ENCODE results near the gene AVPR1B.

DNA sequence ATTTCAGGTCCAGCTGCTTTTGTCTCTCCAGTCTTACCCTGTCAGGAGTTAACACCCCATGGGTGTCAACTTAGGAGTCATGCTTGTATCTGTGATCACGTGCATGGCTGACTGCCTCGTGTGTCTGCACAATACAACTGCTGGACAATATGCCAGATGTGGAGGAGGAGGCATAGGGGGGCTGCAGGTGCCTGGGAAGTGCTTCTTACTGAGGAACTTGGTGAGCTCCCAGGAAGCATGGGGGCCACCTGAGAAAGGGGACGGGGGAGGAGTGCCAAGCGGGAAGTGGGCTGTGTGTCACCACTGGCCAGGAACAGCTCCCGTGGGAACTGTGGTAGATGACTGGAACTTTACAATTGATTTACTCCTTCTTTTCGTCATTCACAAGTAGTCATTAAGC, 54.7 kb downstream of the AVPR1B start:
- TF ChIP-seq CTCF (IDR thresholded peaks at IDR 0.05; ENCODE audit: extremely low read depth in 1 of 2, insufficient read depth in 1 of 2, low read depth in 1 of 2, low read length in 2 of 2) (no peak), POLR2AphosphoS5 (IDR thresholded peaks at IDR 0.05; ENCODE audit: insufficient read depth, low read depth, low read length) (no peak), MYC (IDR thresholded peaks at IDR 0.05; ENCODE audit: low read depth, low read length) (no peak), POLR2A (IDR thresholded peaks at IDR 0.05; ENCODE audit: low read depth, low read length) (no peak), GATA2 (IDR thresholded peaks at IDR 0.05; ENCODE audit: insufficient read depth, insufficient read length, low read depth, low read length) (no peak), EZH2 (IDR thresholded peaks at IDR 0.05; ENCODE audit: borderline replicate concordance, low read depth, low read length, severe bottlenecking) (no peak), JUN (IDR thresholded peaks at IDR 0.05; ENCODE audit: borderline replicate concordance, insufficient read depth, insufficient read length, low read depth) (no peak), FOS (IDR thresholded peaks at IDR 0.05; ENCODE audit: borderline replicate concordance, insufficient read depth, low read length) (no peak)
- TF ChIP-seq, protein P1, sequence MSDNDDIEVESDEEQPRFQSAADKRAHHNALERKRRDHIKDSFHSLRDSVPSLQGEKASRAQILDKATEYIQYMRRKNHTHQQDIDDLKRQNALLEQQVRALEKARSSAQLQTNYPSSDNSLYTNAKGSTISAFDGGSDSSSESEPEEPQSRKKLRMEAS (IDR thresholded peaks at IDR 0.05; ENCODE audit: insufficient read depth, insufficient read length): no peak

Data from endothelial cell of umbilical vein (primary cell).